GM23338 (cell line): ENCODE results near the gene MNX1. TPM values are rescaled to one million over a fixed set of nuclear protein-coding genes. Genes with fewer than 3 reads are reported as not detected.

Experiments used
- ATAC-seq: fragments of 200-7000 bp; cut with Tn5 transposase; 3 replicates; pipeline ENCODE4 v1.9.1; 2020
- DNase-seq: peaks from one replicate; pipeline ENCODE4 v3.0.0-alpha.2; 2015; ENCODE audit warnings: low spot score
- H2AFZ ChIP-seq: fragments of 200-600 bp; sonication (generic); 2 replicates; pipeline ENCODE4 v1.8.0; 2016; ENCODE audit warnings: antibody characterized with exemption, mild to moderate bottlenecking, moderate library complexity
- H3F3A ChIP-seq: fragments of 200-600 bp; sonication (generic); replicated peaks from 2 replicates; pipeline ENCODE4 v1.8.0; 2017; ENCODE audit warnings: antibody characterized with exemption, mixed run types, low read depth
- H3K27ac ChIP-seq: fragments of 200-600 bp; sonication (generic); 2 replicates; pipeline ENCODE4 v1.6.1; 2016; ENCODE audit warnings: low read depth
- H3K27me3 ChIP-seq: fragments of 200-600 bp; sonication (generic); 2 replicates; pipeline ENCODE4 v1.8.0; 2016; ENCODE audit warnings: mild to moderate bottlenecking, mixed run types, moderate library complexity; ENCODE audit not compliant: insufficient read depth
- H3K36me3 ChIP-seq: fragments of 200-600 bp; sonication (generic); 2 replicates; pipeline ENCODE4 v1.8.0; 2016; ENCODE audit warnings: mild to moderate bottlenecking; ENCODE audit not compliant: insufficient read depth
- H3K4me1 ChIP-seq: fragments of 200-600 bp; sonication (generic); 2 replicates; pipeline ENCODE4 v1.8.0; 2016; ENCODE audit warnings: mild to moderate bottlenecking, moderate library complexity; ENCODE audit not compliant: insufficient read depth
- H3K4me2 ChIP-seq: fragments of 200-600 bp; sonication (generic); 2 replicates; pipeline ENCODE4 v1.7.1; 2017; ENCODE audit warnings: mixed run types
- H3K4me3 ChIP-seq: fragments of 200-600 bp; sonication (generic); 2 replicates; pipeline ENCODE4 v1.6.1; 2016; ENCODE audit warnings: mixed run types
- H3K79me2 ChIP-seq: fragments of 200-600 bp; sonication (generic); replicated peaks from 2 replicates; pipeline ENCODE4 v1.8.0; 2017; ENCODE audit warnings: mild to moderate bottlenecking; ENCODE audit not compliant: insufficient read depth
- H3K9me2 ChIP-seq: fragments of 200-600 bp; sonication (generic); 2 replicates; pipeline ENCODE4 v1.8.0; 2017; ENCODE audit not compliant: insufficient read depth
- H4K20me1 ChIP-seq: fragments of 200-600 bp; sonication (generic); replicated peaks from 2 replicates; pipeline ENCODE4 v1.8.0; 2017; ENCODE audit warnings: mild to moderate bottlenecking; ENCODE audit not compliant: insufficient read depth
- H3K27ac Mint-ChIP-seq: 2 replicates; pipeline ENCODE4 v1.8.0; 2020; ENCODE audit warnings: inconsistent platforms, mild to moderate bottlenecking, moderate library complexity, mixed read lengths
- H3K27me3 Mint-ChIP-seq: 3 replicates; pipeline ENCODE4 v1.8.0; 2022; ENCODE audit warnings: low read depth, mild to moderate bottlenecking, moderate library complexity, mixed read lengths, inconsistent platforms; ENCODE audit not compliant: insufficient read depth, poor library complexity
- H3K36me3 Mint-ChIP-seq: 3 replicates; pipeline ENCODE4 v1.8.0; 2021; ENCODE audit warnings: low read depth, mild to moderate bottlenecking, inconsistent platforms, moderate library complexity, mixed read lengths
- H3K4me1 Mint-ChIP-seq: 3 replicates; pipeline ENCODE4 v1.8.0; 2020; ENCODE audit warnings: mild to moderate bottlenecking, inconsistent platforms, mixed read lengths
- H3K4me3 Mint-ChIP-seq: 3 replicates; pipeline ENCODE4 v1.8.0; 2021; ENCODE audit warnings: moderate library complexity, mild to moderate bottlenecking, inconsistent platforms, mixed read lengths
- H3K9me3 Mint-ChIP-seq: 3 replicates; pipeline ENCODE4 v1.8.0; 2020; ENCODE audit warnings: moderate library complexity, mild to moderate bottlenecking, inconsistent platforms, mixed read lengths
- CREB1 ChIP-seq: fragments of 250-450 bp; sonication (Bioruptor Pico); IDR thresholded peaks from 2 replicates; pipeline ENCODE4 v1.5.0; 2020; ENCODE audit warnings: low read depth, mild to moderate bottlenecking, moderate library complexity
- EZH2 ChIP-seq: fragments of 200-600 bp; sonication (generic); IDR thresholded peaks from one replicate; pipeline ENCODE4 v1.8.0; 2017; ENCODE audit warnings: antibody characterized with exemption, mild to moderate bottlenecking, low read depth; ENCODE audit not compliant: unreplicated experiment
- EZH2phosphoT487 ChIP-seq: fragments of 200-600 bp; sonication (generic); IDR thresholded peaks from one replicate; pipeline ENCODE4 v1.8.1; 2018; ENCODE audit warnings: antibody characterized with exemption; ENCODE audit not compliant: unreplicated experiment
- JUNB ChIP-seq: IDR thresholded peaks from one replicate; pipeline ENCODE4 v1.6.1; 2016; ENCODE audit warnings: antibody characterized with exemption; ENCODE audit not compliant: unreplicated experiment
- NANOG ChIP-seq: IDR thresholded peaks from 2 replicates; pipeline ENCODE4 v1.6.1; 2016; ENCODE audit warnings: antibody characterized with exemption, borderline replicate concordance
- POLR2AphosphoS5 ChIP-seq: IDR thresholded peaks from 2 replicates; pipeline ENCODE4 v1.6.1; 2016; ENCODE audit warnings: antibody characterized with exemption, low read depth
- STAT1 ChIP-seq: IDR thresholded peaks from one replicate; pipeline ENCODE4 v1.6.1; 2016; ENCODE audit warnings: antibody characterized with exemption; ENCODE audit not compliant: unreplicated experiment
- ZNF114 ChIP-seq: fragments of 250-450 bp; sonication (Bioruptor Pico); IDR thresholded peaks from 2 replicates; pipeline ENCODE4 v1.5.0; 2020; ENCODE audit warnings: mild to moderate bottlenecking, moderate library complexity
- ZNF331 ChIP-seq: fragments of 250-450 bp; sonication (Bioruptor Pico); IDR thresholded peaks from 2 replicates; pipeline ENCODE4 v1.5.0; 2020; ENCODE audit warnings: low read depth, mild to moderate bottlenecking, moderate library complexity
- polyA plus RNA-seq: library from polyadenylated mRNA; unstranded; fragments of >200 nt; fragmentation: Nextera tagmentation; extraction: Ambion mirVana; gene quantifications from 2 replicates; pipeline ENCODE4 v1.2.1, GENCODE V29; 2016
- total RNA-seq: library from RNA; depleted of rRNA; stranded (reverse); fragments of >200 nt; shearing (Covaris generic); gene quantifications from 2 replicates; pipeline ENCODE4 v1.2.3, GENCODE V29; 2014
- TF ChIP-seq, protein P1 (sequence below): IDR thresholded peaks from one replicate; pipeline ENCODE4 v1.6.1; 2018; ENCODE audit warnings: antibody characterized with exemption; ENCODE audit not compliant: unreplicated experiment
- TF ChIP-seq, protein P2 (sequence below): IDR thresholded peaks from 2 replicates; pipeline ENCODE4 v1.6.1; 2016; ENCODE audit warnings: antibody characterized with exemption
- TF ChIP-seq, protein P3 (sequence below): fragments of 250-450 bp; sonication (Bioruptor Pico); IDR thresholded peaks from 2 replicates; pipeline ENCODE4 v1.5.0; 2020; ENCODE audit warnings: mild to moderate bottlenecking, moderate library complexity
- TF ChIP-seq, protein P4 (sequence below), 2 experiments: fragments of 200-600 bp in 1 of 2; sonication (generic) in 1 of 2; conservative IDR thresholded peaks; 2 replicates each; pipeline versions ENCODE4 v1.5.1 to v1.6.1; 2016 to 2017; ENCODE audit warnings: antibody characterized with exemption in 2 of 2, low read depth in 2 of 2, mild to moderate bottlenecking in 2 of 2, moderate library complexity in 1 of 2

Gene MNX1
- total and polyA plus RNA-seq, 2 experiments from 2014 or later, result 0.14 to 0.24 TPM

DNA sequence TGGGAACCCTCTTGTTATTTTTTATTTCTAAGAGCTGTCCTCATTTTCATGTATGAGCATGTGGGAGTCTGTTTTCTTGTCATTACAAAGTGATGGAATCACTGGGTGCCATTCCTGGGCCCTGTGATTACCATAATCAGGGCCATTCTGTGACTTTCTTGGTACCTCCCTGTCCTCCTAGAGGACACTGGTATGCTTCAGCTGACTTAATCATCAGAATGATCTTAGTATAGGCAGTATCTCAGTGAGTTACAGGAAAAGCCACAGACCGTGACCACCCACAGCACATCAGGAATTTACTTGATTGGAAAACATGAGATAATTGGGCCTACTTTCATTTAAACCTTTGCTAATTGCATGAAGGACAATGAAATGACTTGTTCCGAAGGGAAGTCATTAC is 53.7 kb downstream of the MNX1 start:
- Histone ChIP-seq H3F3A (no peaks in the 10 kb centered on the region), H3K79me2 (peaks cover 66% of the 10 kb centered on the region), H3K27ac (no peak overlapping the region), H3K4me1 (peaks cover 6% of the 10 kb centered on the region; the same call in 1 of the 2 replicates), H3K36me3 (peaks cover 56% of the 10 kb centered on the region), H3K9me2 (no peaks in the 10 kb centered on the region), H4K20me1 (peaks cover 67% of the 10 kb centered on the region), H3K27me3 (no peaks in the 10 kb centered on the region), H2AFZ (no peak overlapping the region), H3K4me2 (no peak overlapping the region), H3K4me3 (no peak overlapping the region)
- H3K9me3 Mint-ChIP-seq, result no peaks in the 10 kb centered on the region
- no peak for TF ChIP-seq POLR2AphosphoS5
- TF ChIP-seq EZH2, result no peak
- TF ChIP-seq, protein P1, sequence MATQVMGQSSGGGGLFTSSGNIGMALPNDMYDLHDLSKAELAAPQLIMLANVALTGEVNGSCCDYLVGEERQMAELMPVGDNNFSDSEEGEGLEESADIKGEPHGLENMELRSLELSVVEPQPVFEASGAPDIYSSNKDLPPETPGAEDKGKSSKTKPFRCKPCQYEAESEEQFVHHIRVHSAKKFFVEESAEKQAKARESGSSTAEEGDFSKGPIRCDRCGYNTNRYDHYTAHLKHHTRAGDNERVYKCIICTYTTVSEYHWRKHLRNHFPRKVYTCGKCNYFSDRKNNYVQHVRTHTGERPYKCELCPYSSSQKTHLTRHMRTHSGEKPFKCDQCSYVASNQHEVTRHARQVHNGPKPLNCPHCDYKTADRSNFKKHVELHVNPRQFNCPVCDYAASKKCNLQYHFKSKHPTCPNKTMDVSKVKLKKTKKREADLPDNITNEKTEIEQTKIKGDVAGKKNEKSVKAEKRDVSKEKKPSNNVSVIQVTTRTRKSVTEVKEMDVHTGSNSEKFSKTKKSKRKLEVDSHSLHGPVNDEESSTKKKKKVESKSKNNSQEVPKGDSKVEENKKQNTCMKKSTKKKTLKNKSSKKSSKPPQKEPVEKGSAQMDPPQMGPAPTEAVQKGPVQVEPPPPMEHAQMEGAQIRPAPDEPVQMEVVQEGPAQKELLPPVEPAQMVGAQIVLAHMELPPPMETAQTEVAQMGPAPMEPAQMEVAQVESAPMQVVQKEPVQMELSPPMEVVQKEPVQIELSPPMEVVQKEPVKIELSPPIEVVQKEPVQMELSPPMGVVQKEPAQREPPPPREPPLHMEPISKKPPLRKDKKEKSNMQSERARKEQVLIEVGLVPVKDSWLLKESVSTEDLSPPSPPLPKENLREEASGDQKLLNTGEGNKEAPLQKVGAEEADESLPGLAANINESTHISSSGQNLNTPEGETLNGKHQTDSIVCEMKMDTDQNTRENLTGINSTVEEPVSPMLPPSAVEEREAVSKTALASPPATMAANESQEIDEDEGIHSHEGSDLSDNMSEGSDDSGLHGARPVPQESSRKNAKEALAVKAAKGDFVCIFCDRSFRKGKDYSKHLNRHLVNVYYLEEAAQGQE, result no peak
- no peak for TF ChIP-seq STAT1
- no peak for TF ChIP-seq EZH2phosphoT487
- no peak for TF ChIP-seq CREB1 (CRISPR knock-in tag)
- TF ChIP-seq ZNF114 (CRISPR knock-in tag), result no peak
- TF ChIP-seq, protein P2, sequence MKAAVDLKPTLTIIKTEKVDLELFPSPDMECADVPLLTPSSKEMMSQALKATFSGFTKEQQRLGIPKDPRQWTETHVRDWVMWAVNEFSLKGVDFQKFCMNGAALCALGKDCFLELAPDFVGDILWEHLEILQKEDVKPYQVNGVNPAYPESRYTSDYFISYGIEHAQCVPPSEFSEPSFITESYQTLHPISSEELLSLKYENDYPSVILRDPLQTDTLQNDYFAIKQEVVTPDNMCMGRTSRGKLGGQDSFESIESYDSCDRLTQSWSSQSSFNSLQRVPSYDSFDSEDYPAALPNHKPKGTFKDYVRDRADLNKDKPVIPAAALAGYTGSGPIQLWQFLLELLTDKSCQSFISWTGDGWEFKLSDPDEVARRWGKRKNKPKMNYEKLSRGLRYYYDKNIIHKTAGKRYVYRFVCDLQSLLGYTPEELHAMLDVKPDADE, result no peak
- TF ChIP-seq, protein P3, sequence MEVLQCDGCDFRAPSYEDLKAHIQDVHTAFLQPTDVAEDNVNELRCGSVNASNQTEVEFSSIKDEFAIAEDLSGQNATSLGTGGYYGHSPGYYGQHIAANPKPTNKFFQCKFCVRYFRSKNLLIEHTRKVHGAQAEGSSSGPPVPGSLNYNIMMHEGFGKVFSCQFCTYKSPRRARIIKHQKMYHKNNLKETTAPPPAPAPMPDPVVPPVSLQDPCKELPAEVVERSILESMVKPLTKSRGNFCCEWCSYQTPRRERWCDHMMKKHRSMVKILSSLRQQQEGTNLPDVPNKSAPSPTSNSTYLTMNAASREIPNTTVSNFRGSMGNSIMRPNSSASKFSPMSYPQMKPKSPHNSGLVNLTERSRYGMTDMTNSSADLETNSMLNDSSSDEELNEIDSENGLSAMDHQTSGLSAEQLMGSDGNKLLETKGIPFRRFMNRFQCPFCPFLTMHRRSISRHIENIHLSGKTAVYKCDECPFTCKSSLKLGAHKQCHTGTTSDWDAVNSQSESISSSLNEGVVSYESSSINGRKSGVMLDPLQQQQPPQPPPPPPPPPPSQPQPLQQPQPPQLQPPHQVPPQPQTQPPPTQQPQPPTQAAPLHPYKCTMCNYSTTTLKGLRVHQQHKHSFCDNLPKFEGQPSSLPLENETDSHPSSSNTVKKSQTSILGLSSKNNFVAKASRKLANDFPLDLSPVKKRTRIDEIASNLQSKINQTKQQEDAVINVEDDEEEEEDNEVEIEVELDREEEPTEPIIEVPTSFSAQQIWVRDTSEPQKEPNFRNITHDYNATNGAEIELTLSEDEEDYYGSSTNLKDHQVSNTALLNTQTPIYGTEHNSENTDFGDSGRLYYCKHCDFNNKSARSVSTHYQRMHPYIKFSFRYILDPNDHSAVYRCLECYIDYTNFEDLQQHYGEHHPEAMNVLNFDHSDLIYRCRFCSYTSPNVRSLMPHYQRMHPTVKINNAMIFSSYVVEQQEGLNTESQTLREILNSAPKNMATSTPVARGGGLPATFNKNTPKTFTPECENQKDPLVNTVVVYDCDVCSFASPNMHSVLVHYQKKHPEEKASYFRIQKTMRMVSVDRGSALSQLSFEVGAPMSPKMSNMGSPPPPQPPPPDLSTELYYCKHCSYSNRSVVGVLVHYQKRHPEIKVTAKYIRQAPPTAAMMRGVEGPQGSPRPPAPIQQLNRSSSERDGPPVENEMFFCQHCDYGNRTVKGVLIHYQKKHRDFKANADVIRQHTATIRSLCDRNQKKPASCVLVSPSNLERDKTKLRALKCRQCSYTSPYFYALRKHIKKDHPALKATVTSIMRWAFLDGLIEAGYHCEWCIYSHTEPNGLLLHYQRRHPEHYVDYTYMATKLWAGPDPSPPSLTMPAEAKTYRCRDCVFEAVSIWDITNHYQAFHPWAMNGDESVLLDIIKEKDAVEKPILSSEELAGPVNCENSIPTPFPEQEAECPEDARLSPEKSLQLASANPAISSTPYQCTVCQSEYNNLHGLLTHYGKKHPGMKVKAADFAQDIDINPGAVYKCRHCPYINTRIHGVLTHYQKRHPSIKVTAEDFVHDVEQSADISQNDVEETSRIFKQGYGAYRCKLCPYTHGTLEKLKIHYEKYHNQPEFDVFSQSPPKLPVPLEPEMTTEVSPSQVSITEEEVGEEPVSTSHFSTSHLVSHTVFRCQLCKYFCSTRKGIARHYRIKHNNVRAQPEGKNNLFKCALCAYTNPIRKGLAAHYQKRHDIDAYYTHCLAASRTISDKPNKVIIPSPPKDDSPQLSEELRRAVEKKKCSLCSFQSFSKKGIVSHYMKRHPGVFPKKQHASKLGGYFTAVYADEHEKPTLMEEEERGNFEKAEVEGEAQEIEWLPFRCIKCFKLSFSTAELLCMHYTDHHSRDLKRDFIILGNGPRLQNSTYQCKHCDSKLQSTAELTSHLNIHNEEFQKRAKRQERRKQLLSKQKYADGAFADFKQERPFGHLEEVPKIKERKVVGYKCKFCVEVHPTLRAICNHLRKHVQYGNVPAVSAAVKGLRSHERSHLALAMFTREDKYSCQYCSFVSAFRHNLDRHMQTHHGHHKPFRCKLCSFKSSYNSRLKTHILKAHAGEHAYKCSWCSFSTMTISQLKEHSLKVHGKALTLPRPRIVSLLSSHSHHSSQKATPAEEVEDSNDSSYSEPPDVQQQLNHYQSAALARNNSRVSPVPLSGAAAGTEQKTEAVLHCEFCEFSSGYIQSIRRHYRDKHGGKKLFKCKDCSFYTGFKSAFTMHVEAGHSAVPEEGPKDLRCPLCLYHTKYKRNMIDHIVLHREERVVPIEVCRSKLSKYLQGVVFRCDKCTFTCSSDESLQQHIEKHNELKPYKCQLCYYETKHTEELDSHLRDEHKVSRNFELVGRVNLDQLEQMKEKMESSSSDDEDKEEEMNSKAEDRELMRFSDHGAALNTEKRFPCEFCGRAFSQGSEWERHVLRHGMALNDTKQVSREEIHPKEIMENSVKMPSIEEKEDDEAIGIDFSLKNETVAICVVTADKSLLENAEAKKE, result no peak
- TF ChIP-seq NANOG, result no peak
- TF ChIP-seq, protein P4, sequence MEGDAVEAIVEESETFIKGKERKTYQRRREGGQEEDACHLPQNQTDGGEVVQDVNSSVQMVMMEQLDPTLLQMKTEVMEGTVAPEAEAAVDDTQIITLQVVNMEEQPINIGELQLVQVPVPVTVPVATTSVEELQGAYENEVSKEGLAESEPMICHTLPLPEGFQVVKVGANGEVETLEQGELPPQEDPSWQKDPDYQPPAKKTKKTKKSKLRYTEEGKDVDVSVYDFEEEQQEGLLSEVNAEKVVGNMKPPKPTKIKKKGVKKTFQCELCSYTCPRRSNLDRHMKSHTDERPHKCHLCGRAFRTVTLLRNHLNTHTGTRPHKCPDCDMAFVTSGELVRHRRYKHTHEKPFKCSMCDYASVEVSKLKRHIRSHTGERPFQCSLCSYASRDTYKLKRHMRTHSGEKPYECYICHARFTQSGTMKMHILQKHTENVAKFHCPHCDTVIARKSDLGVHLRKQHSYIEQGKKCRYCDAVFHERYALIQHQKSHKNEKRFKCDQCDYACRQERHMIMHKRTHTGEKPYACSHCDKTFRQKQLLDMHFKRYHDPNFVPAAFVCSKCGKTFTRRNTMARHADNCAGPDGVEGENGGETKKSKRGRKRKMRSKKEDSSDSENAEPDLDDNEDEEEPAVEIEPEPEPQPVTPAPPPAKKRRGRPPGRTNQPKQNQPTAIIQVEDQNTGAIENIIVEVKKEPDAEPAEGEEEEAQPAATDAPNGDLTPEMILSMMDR (conservative IDR thresholded peaks at IDR 0.05; ENCODE audit: low read depth in 2 of 2), result no peak
- TF ChIP-seq JUNB, result no peak
- TF ChIP-seq ZNF331, result no peak
- no peak overlapping the region for H3K4me3 Mint-ChIP-seq
- peaks cover 3% of the 10 kb centered on the region for H3K27me3 Mint-ChIP-seq
- no peak for ATAC-seq
- H3K27ac Mint-ChIP-seq, result no peak overlapping the region
- no peak for DNase-seq
- peaks cover 90% of the 10 kb centered on the region for H3K36me3 Mint-ChIP-seq
- peaks cover 12% of the 10 kb centered on the region; the same call in 2 of the 3 replicates for H3K4me1 Mint-ChIP-seq
